SKM-1 (cell line): ENCODE data around the gene ANKS1B.

Experiments used
- DNase-seq: peaks from one replicate; lab custom pipeline; 2025; ENCODE audit not compliant: unreplicated experiment; lab: John Stamatoyannopoulos, UW

The ANKS1B gene

DNA sequence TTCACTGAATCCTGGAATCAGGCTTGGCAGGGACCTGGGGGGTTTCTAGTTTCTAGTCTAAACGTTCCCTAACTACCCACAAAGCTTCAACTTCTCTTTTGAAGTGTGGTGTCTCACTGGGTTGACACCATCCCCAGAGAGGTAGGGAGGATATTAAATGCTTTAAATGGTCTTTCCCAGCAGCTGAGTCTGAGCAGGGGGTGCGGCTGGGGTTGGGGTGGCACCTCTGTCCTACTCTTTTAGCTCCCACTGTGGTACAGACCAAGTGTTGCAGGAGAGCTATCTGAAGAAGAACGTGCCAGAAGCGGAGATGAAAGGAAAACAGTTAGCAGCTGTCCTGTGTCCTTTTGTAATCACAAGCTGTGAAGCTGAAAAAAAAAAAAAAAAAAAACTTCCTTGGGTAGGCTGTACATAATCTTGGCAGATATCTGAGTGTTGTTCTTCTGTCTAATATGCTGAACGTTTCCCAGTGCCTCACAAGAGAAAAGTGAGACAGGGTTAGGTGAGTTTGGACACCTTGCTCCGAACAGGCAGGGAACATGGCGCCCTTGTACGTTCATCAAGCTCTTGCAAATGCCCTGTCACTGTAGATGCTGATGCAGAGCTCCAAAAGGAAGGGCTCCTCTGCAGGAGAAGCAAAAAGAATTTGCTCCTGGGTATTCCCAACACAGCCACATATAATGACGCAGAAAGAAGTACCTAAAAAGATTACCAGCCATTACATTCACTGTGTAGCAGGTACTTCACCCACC, 892.5 kb downstream of the ANKS1B start:
- no peak for DNase-seq

GRCh38 chr12:99087278-99087677, 897.5 kb downstream of the ANKS1B start:
- no peak for DNase-seq

GRCh38 chr12:99079811-99080210, 904.9 kb downstream of the ANKS1B start:
- no peak for DNase-seq

DNA sequence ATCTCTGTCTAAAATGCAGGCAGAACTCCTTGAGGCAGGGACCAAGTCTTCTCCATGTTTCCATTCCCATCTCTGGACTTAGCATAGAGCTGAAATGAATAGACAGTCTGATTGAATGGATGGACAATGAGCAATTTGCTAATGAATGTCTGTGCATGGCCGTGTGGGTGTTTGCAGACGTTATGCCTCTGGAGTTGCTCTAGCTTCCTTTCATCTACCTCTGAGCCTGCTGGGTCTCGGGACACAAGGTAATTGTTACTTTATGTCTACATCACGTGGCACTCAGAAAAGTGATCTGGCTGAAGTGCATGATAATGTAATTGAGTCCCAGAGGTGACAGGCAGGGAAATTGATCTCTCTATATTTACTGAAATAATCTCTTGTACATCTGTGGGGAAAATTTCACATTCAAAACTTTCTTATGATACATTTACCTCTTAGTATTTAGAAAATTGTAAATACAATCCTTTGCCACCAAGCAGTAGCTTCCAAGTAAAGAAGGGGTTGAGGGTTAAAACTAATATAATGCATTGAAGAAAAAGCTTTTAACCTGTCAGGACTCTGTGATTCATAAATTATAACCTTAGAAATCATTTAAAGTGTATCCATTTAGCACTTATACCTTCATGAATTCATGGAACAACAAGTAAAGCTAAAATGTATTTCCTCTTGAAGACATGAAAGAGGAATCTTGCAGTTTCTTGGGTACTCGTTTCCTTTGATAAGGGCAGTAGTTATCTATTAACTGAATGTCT, 915.6 kb downstream of the ANKS1B start:
- DNase-seq = no peak

GRCh38 chr12:99067171-99067785, 917.5 kb downstream of the ANKS1B start:
- no peak for DNase-seq

DNA sequence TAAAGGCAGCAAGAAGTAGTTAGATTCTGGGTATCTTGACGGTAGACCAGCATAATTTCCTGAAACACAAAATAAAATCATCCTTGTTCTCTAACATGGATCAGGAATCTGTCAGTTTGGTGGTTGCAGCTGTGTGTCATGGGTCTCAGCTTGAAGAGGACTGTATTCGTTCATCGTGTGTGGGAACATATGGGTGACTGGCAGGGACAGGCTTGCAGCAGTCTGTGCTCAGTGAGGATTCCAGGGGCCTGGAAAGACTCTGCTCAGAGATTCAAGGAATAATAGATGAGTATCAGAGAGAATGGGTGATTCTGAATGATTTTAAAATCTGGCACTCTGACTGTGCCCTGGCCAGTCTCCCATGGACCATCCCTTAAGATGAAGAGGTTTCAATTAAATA, 918.0 kb downstream of the ANKS1B start:
- no peak for DNase-seq

GRCh38 chr12:99063182-99063581, 921.6 kb downstream of the ANKS1B start:
- DNase-seq = no peak

- no peak for DNase-seq
Measured at GRCh38 chr12:99059824-99060511, 924.8 kb downstream of the ANKS1B start.

DNA sequence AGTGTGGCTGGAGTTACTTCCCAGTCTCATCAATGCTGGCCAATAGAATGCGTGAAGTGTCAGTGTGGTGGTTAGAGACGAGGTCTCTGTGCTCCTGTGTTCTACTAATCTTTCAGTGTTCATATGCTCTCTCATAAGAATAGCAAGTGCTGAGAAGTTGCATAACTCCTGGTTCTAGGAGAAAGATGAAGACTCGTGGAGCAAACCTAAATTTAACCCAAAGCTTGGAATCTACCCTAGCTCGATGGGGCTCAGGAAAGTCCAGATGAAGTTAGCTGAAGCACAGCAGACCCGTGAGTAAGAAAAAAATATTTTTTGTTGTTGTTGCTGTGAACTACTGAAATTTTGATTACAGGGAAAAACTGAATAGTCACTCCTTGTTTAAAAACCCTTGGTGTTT, 927.1 kb downstream of the ANKS1B start:
- DNase-seq = no peak

- DNase-seq = no peak
Measured at GRCh38 chr12:99056186-99056585, 928.5 kb downstream of the ANKS1B start.

DNA sequence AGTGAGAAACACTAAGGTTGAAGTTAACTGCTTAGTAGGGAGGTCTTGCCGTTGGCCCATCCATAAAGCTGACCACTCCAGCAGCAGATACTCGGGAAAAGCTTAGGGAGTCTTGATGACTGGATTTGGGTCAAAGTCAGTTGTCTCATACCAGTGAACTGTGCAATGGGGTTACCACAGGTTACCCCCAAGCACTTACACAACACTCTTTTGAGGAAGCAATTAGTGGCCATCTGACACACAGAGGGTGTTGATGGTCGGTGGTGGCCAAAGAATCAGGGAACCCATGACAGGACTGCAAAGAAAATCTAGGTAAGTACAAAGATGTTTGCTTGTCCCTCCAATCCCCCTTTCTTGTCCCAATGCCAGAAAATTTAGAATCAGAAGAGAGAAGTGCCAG, 929.4 kb downstream of the ANKS1B start:
- peak; percentile 38 for DNase-seq

DNA sequence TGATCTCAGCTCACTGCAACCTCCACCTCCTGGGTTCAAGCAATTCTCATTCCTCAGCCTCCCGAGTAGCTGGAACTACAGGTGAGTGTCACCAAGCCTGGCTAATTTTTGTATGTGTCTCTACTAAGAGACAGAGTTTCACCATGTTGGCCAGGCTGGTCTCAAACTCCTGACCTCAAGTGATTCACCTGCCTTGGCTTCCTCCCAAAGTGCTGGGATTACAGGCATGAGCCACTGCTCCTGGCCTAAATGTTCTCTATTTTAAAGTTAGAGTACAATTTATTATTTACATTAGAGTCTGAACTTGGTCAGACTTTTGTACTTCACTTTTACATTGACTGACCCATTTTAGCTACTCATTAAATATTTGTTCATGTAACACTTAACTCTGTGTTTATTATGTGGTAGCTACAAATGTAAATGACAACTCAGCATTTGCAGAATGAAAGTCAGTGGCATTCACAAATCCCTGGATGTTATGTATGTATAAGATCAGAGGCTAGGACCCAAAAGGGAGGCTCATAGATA, 930.1 kb downstream of the ANKS1B start:
- no peak for DNase-seq

GRCh38 chr12:99053616-99054362, 930.9 kb downstream of the ANKS1B start:
- no peak for DNase-seq

DNA sequence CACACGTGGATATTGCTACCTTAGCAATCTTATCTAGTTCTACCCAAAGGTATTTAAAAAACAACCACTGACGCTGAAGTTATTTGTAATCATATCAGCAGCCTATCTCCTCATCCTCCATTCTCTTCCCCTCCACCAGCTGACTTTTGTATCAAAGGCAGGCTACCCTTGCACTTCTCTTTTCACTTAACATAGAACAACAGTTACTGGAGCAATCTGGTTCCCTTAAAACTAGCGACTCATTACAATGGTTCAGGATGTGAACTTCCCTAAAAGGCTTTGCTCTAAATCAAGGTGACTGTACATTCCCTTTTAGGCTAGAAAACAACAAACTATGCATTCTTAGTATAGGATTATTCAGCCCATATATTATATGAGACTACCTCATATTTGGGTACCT, 935.0 kb downstream of the ANKS1B start:
- peak; percentile 15 for DNase-seq

GRCh38 chr12:99045158-99045557, 939.6 kb downstream of the ANKS1B start:
- no peak for DNase-seq

GRCh38 chr12:99043319-99043914, 941.3 kb downstream of the ANKS1B start:
- DNase-seq = peak; percentile 3

DNA sequence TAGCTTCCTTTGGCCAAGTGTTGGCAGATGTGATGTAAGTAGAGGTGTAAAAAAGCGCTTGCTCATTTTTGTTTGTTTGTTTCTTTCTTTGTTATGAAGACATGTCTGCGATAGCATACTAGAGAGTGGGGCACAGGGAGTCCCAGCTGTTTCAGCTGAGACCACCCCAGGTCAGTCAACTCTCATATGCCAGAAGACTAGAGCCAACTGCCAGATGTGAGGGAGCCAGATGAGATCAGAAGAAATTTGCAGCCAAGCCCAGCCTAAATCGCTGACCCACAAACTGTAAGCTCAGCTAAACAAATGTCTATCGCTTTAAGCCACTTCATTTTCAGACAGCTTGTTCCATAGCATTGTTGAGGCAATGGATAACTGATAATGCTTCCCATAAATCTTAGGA, 942.5 kb downstream of the ANKS1B start:
- DNase-seq = no peak

- no peak for DNase-seq
Measured at GRCh38 chr12:99039367-99040120, 945.2 kb downstream of the ANKS1B start.

DNA sequence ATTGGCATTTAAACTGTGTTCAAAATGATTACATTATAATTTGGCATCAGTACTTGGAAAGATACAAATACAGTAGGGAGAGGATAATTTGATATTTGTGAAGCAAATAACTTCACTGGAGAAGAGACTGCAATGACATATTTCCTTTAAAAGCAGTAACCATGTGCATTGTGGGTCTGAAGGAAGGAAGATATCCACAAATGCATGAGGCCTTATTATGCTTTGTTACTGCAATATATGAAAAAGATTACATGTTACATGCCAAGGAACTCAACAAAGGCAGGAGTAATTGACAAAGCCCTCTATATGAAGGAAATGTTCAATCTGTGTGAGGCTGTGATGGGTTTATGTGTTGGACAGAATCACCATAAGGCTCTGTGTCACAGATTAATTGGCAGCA, 948.2 kb downstream of the ANKS1B start:
- no peak for DNase-seq
